Adrenal gland (tissue), 12 donors: ENCODE data around the gene RNF215. TPM values are rescaled to one million over a fixed set of nuclear protein-coding genes. Genes with fewer than 3 reads are reported as not detected.

Source experiments
- DNase-seq, 7 donors: peaks; one replicate each; pipeline ENCODE4 v3.0.0-alpha.2; 2019 to 2020
- H3K27ac ChIP-seq, 5 donors: fragments of 200-600 bp; sonication (generic) in 4 of 5; 1 replicate in 3 of 5; 2 replicates in 2 of 5; pipeline versions ENCODE4 v1.5.1 to v1.8.0; 2016 to 2020; ENCODE audit warnings: mild to moderate bottlenecking in 1 of 5
- H3K27me3 ChIP-seq: fragments of 200-600 bp; 2 replicates; pipeline ENCODE4 v1.8.0; 2021
- H3K36me3 ChIP-seq, 2 donors: fragments of 200-600 bp; replicated peaks in 1 of 2; 1 replicate in 1 of 2; 2 replicates in 1 of 2; pipeline versions ENCODE4 v1.5.1 to v1.8.0; 2018 to 2022
- H3K4me1 ChIP-seq, 2 donors: fragments of 200-600 bp; replicated peaks in 1 of 2; 1 replicate in 1 of 2; 2 replicates in 1 of 2; pipeline versions ENCODE4 v1.5.1 to v1.8.0; 2018 to 2021
- H3K4me3 ChIP-seq, 4 donors: fragments of 200-600 bp; sonication (generic) in 3 of 4; one replicate each; pipeline ENCODE4 v1.5.1; 2016 to 2018
- H3K9me3 ChIP-seq, 3 donors: fragments of 200-600 bp; sonication (generic) in 1 of 3; replicated peaks in 1 of 3; 1 replicate in 2 of 3; 2 replicates in 1 of 3; pipeline versions ENCODE4 v1.5.1 to v1.8.0; 2016 to 2021
- CTCF ChIP-seq, 6 experiments: fragments of 450-650 bp in 4 of 6; fragments of 200-600 bp in 2 of 6; sonication (generic) in 1 of 6; IDR thresholded peaks; 1 replicate in 5 of 6; 2 replicates in 1 of 6; pipeline versions ENCODE4 v1.5.1 to v1.8.0; 2016 to 2021; ENCODE audit warnings: antibody characterized with exemption in 6 of 6, mild to moderate bottlenecking in 2 of 6, moderate library complexity in 1 of 6
- POLR2A ChIP-seq, 2 donors: fragments of 450-650 bp; IDR thresholded peaks; one replicate each; pipeline ENCODE4 v1.6.1; 2017; ENCODE audit warnings: antibody characterized with exemption in 2 of 2, mild to moderate bottlenecking in 2 of 2, moderate library complexity in 1 of 2
- WGBS, 4 donors: extraction: QIAGEN DNeasy Blood & Tissue Kit in 2 of 4; methylation state at CpG; one replicate each; pipeline versions ENCODE4 v1.1.5 to v1.1.7; 2013 to 2017; 5-methylcytosine and 5-hydroxymethylcytosine counted together
- intact Hi-C, 2 donors: fragments of 100-400 bp; cut with DNase I; formaldehyde crosslinking; loops; one replicate each; pipeline versions ENCODE4 v1.14.1 to v1.15.0; 2022 to 2023
- polyA plus RNA-seq, 3 donors: library from polyadenylated mRNA; stranded (reverse); fragments of 200-250 nt in 2 of 3; fragments of 350-450 nt in 1 of 3; fragmentation: Illumina TruSeq in 1 of 3; extraction: RNeasy Lipid Tissue Mini Kit (QIAGEN cat#74804) in 1 of 3; gene quantifications; one replicate each; pipeline ENCODE4 v1.2.3, GENCODE V29; 2013 to 2014
- total RNA-seq, 9 donors: library from RNA; depleted of rRNA in 4 of 9; stranded (reverse); fragments of >200 nt in 4 of 9; fragments of 120-200 nt in 1 of 9; fragmentation: NEBNext Ultra II Directional in 1 of 9; extraction: Animal tissue kit (Norgen Biotek cat#: 25700) in 1 of 9; gene quantifications; one replicate each; pipeline versions ENCODE4 v1.1.0 to v1.2.4, GENCODE V29; 2013 to 2023
- donor health status: healthy with polysubstance abuse.
- donor health status: Bipolar disorder and iron deficiency.
- donor health status: DM: yes; HTN: yes; CAD: no.
- donor health status: DM: no; HTN: no; CAD: no.
- donor health status: DM: no; HTN: no; CAD: no.
- donor health status: DM: yes; HTN: yes; CAD: no.

The RNF215 gene
- total and polyA plus RNA-seq, 12 donors = 2.0 to 20.1 (median 12.1) TPM

GRCh38 chr22:30416837-30417236, 29.6 kb upstream of the RNF215 start:
- Histone ChIP-seq H3K27me3 (no peaks in the 10 kb centered on the region), H3K36me3 (peaks cover 0 to 42% of the 10 kb centered on the region in 2 donors), H3K4me3 (no peak overlapping the region), H3K4me1 (peaks cover 0 to 8% of the 10 kb centered on the region in 2 donors), H3K27ac (no peak overlapping the region), H3K9me3 (no peaks in the 10 kb centered on the region)
- DNase-seq = no peak
- TF ChIP-seq CTCF (IDR thresholded peaks at IDR 0.05) (no peak), POLR2A (IDR thresholded peaks at IDR 0.05) (no peak)
- intact Hi-C loops = no loop called here
- 77 to 94% (median 85%) methylated on average over 1 of the region's 1 CpG for WGBS, 4 donors

- no peak for TF ChIP-seq POLR2A (IDR thresholded peaks at IDR 0.05)
- TF ChIP-seq CTCF (IDR thresholded peaks at IDR 0.05) = no peak
- DNase-seq = no peak
- H3K4me1 ChIP-seq = peaks cover 0 to 3% of the 10 kb centered on the region in 2 donors
- H3K27ac ChIP-seq = no peak overlapping the region
- H3K36me3 ChIP-seq = peaks cover 0 to 42% of the 10 kb centered on the region in 2 donors
- intact Hi-C loops = no loop called here
- no peaks in the 10 kb centered on the region for H3K9me3 ChIP-seq
- no peaks in the 10 kb centered on the region for H3K27me3 ChIP-seq
- WGBS, 4 donors = 77 to 93% (median 84%) methylated on average over 2 of the region's 2 CpGs
- H3K4me3 ChIP-seq = no peak overlapping the region
These were observed 29.2 kb upstream of the RNF215 start for GRCh38 chr22:30416403-30416802.

GRCh38 chr22:30414525-30415047, 27.4 kb upstream of the RNF215 start:
- TF ChIP-seq CTCF (IDR thresholded peaks at IDR 0.05) (no peak), POLR2A (IDR thresholded peaks at IDR 0.05) (no peak)

GRCh38 chr22:30413745-30414524, 26.7 kb upstream of the RNF215 start:
- intact Hi-C loops = no loop called here
- Histone ChIP-seq H3K27me3 (no peaks in the 10 kb centered on the region), H3K36me3 (peaks cover 0 to 32% of the 10 kb centered on the region in 2 donors), H3K9me3 (no peaks in the 10 kb centered on the region), H3K27ac (no peak overlapping the region), H3K4me3 (no peak overlapping the region), H3K4me1 (no peaks in the 10 kb centered on the region)
- DNase-seq = no peak
- 86 to 95% (median 88%) methylated on average over 5 of the region's 5 CpGs for WGBS, 4 donors
- TF ChIP-seq CTCF (IDR thresholded peaks at IDR 0.05) (no peak), POLR2A (IDR thresholded peaks at IDR 0.05) (no peak)

More at GRCh38 chr22:30414525-30415047, 27.4 kb upstream of the RNF215 start:
- intact Hi-C loops = no loop called here
- Histone ChIP-seq H3K4me3 (no peak overlapping the region), H3K27me3 (no peaks in the 10 kb centered on the region), H3K9me3 (no peaks in the 10 kb centered on the region), H3K36me3 (peaks cover 0 to 35% of the 10 kb centered on the region in 2 donors), H3K4me1 (no peaks in the 10 kb centered on the region), H3K27ac (no peak overlapping the region)
- DNase-seq = no peak
- WGBS, 4 donors = 92 to 94% (median 93%) methylated on average over 4 of the region's 4 CpGs
